GM23338 (cell line): ENCODE measurements around the gene HIP1. TPM values are rescaled to one million over a fixed set of nuclear protein-coding genes. Genes with fewer than 3 reads are reported as not detected.

Experiments
- ATAC-seq: fragments of 200-7000 bp; cut with Tn5 transposase; 3 replicates; pipeline ENCODE4 v1.9.1; 2020
- DNase-seq: peaks from one replicate; pipeline ENCODE4 v3.0.0-alpha.2; 2015; ENCODE audit warnings: low spot score
- H2AFZ ChIP-seq: fragments of 200-600 bp; sonication (generic); 2 replicates; pipeline ENCODE4 v1.8.0; 2016; ENCODE audit warnings: antibody characterized with exemption, mild to moderate bottlenecking, moderate library complexity
- H3F3A ChIP-seq: fragments of 200-600 bp; sonication (generic); replicated peaks from 2 replicates; pipeline ENCODE4 v1.8.0; 2017; ENCODE audit warnings: antibody characterized with exemption, mixed run types, low read depth
- H3K27ac ChIP-seq: fragments of 200-600 bp; sonication (generic); 2 replicates; pipeline ENCODE4 v1.6.1; 2016; ENCODE audit warnings: low read depth
- H3K27me3 ChIP-seq: fragments of 200-600 bp; sonication (generic); 2 replicates; pipeline ENCODE4 v1.8.0; 2016; ENCODE audit warnings: mild to moderate bottlenecking, mixed run types, moderate library complexity; ENCODE audit not compliant: insufficient read depth
- H3K36me3 ChIP-seq: fragments of 200-600 bp; sonication (generic); 2 replicates; pipeline ENCODE4 v1.8.0; 2016; ENCODE audit warnings: mild to moderate bottlenecking; ENCODE audit not compliant: insufficient read depth
- H3K4me1 ChIP-seq: fragments of 200-600 bp; sonication (generic); 2 replicates; pipeline ENCODE4 v1.8.0; 2016; ENCODE audit warnings: mild to moderate bottlenecking, moderate library complexity; ENCODE audit not compliant: insufficient read depth
- H3K4me2 ChIP-seq: fragments of 200-600 bp; sonication (generic); 2 replicates; pipeline ENCODE4 v1.7.1; 2017; ENCODE audit warnings: mixed run types
- H3K4me3 ChIP-seq: fragments of 200-600 bp; sonication (generic); 2 replicates; pipeline ENCODE4 v1.6.1; 2016; ENCODE audit warnings: mixed run types
- H3K79me2 ChIP-seq: fragments of 200-600 bp; sonication (generic); replicated peaks from 2 replicates; pipeline ENCODE4 v1.8.0; 2017; ENCODE audit warnings: mild to moderate bottlenecking; ENCODE audit not compliant: insufficient read depth
- H3K9me2 ChIP-seq: fragments of 200-600 bp; sonication (generic); 2 replicates; pipeline ENCODE4 v1.8.0; 2017; ENCODE audit not compliant: insufficient read depth
- H4K20me1 ChIP-seq: fragments of 200-600 bp; sonication (generic); replicated peaks from 2 replicates; pipeline ENCODE4 v1.8.0; 2017; ENCODE audit warnings: mild to moderate bottlenecking; ENCODE audit not compliant: insufficient read depth
- H3K27ac Mint-ChIP-seq: 2 replicates; pipeline ENCODE4 v1.8.0; 2020; ENCODE audit warnings: inconsistent platforms, mild to moderate bottlenecking, moderate library complexity, mixed read lengths
- H3K27me3 Mint-ChIP-seq: 3 replicates; pipeline ENCODE4 v1.8.0; 2022; ENCODE audit warnings: low read depth, mild to moderate bottlenecking, moderate library complexity, mixed read lengths, inconsistent platforms; ENCODE audit not compliant: insufficient read depth, poor library complexity
- H3K36me3 Mint-ChIP-seq: 3 replicates; pipeline ENCODE4 v1.8.0; 2021; ENCODE audit warnings: low read depth, mild to moderate bottlenecking, inconsistent platforms, moderate library complexity, mixed read lengths
- H3K4me1 Mint-ChIP-seq: 3 replicates; pipeline ENCODE4 v1.8.0; 2020; ENCODE audit warnings: mild to moderate bottlenecking, inconsistent platforms, mixed read lengths
- H3K4me3 Mint-ChIP-seq: 3 replicates; pipeline ENCODE4 v1.8.0; 2021; ENCODE audit warnings: moderate library complexity, mild to moderate bottlenecking, inconsistent platforms, mixed read lengths
- H3K9me3 Mint-ChIP-seq: 3 replicates; pipeline ENCODE4 v1.8.0; 2020; ENCODE audit warnings: moderate library complexity, mild to moderate bottlenecking, inconsistent platforms, mixed read lengths
- CTCF ChIP-seq, 2 experiments: fragments of 200-600 bp in 1 of 2; sonication (generic) in 1 of 2; conservative IDR thresholded peaks; 2 replicates each; pipeline versions ENCODE4 v1.5.1 to v1.6.1; 2016 to 2017; ENCODE audit warnings: antibody characterized with exemption in 2 of 2, low read depth in 2 of 2, mild to moderate bottlenecking in 2 of 2, moderate library complexity in 1 of 2
- EZH2 ChIP-seq: fragments of 200-600 bp; sonication (generic); IDR thresholded peaks from one replicate; pipeline ENCODE4 v1.8.0; 2017; ENCODE audit warnings: antibody characterized with exemption, mild to moderate bottlenecking, low read depth; ENCODE audit not compliant: unreplicated experiment
- EZH2phosphoT487 ChIP-seq: fragments of 200-600 bp; sonication (generic); IDR thresholded peaks from one replicate; pipeline ENCODE4 v1.8.1; 2018; ENCODE audit warnings: antibody characterized with exemption; ENCODE audit not compliant: unreplicated experiment
- NANOG ChIP-seq: IDR thresholded peaks from 2 replicates; pipeline ENCODE4 v1.6.1; 2016; ENCODE audit warnings: antibody characterized with exemption, borderline replicate concordance
- POLR2AphosphoS5 ChIP-seq: IDR thresholded peaks from 2 replicates; pipeline ENCODE4 v1.6.1; 2016; ENCODE audit warnings: antibody characterized with exemption, low read depth
- STAT1 ChIP-seq: IDR thresholded peaks from one replicate; pipeline ENCODE4 v1.6.1; 2016; ENCODE audit warnings: antibody characterized with exemption; ENCODE audit not compliant: unreplicated experiment
- ZNF462 ChIP-seq: fragments of 250-450 bp; sonication (Bioruptor Pico); IDR thresholded peaks from 2 replicates; pipeline ENCODE4 v1.5.0; 2020; ENCODE audit warnings: mild to moderate bottlenecking, moderate library complexity
- polyA plus RNA-seq: library from polyadenylated mRNA; unstranded; fragments of >200 nt; fragmentation: Nextera tagmentation; extraction: Ambion mirVana; gene quantifications from 2 replicates; pipeline ENCODE4 v1.2.1, GENCODE V29; 2016
- total RNA-seq: library from RNA; depleted of rRNA; stranded (reverse); fragments of >200 nt; shearing (Covaris generic); gene quantifications from 2 replicates; pipeline ENCODE4 v1.2.3, GENCODE V29; 2014

Gene HIP1
- total and polyA plus RNA-seq, 2 experiments from 2014 or later, result 24.9 to 80.8 TPM

GRCh38 chr7:75563171-75563570 lies 175.6 kb downstream of the HIP1 start (continued):
- no peak for TF ChIP-seq ZNF462 (CRISPR knock-in tag)
- TF ChIP-seq POLR2AphosphoS5, result no peak
- TF ChIP-seq CTCF (conservative IDR thresholded peaks at IDR 0.05; ENCODE audit: low read depth in 2 of 2), result no peak
- no peak for TF ChIP-seq EZH2phosphoT487
- no peak for TF ChIP-seq EZH2
- no peak for TF ChIP-seq STAT1

- H3K4me1 Mint-ChIP-seq, result no peaks in the 10 kb centered on the region
- peaks cover 60% of the 10 kb centered on the region for H3K36me3 ChIP-seq
- no peak for ATAC-seq
- no peak for TF ChIP-seq EZH2
- no peak for TF ChIP-seq EZH2phosphoT487
- no peak for TF ChIP-seq NANOG
- TF ChIP-seq ZNF462 (CRISPR knock-in tag), result no peak
These were observed 178.8 kb downstream of the HIP1 start for GRCh38 chr7:75559976-75560365.

More at GRCh38 chr7:75559976-75560365, 178.8 kb downstream of the HIP1 start:
- Mint-ChIP-seq H3K27me3 (peaks cover 2% of the 10 kb centered on the region), H3K4me3 (no peak overlapping the region), H3K27ac (no peak overlapping the region), H3K9me3 (no peaks in the 10 kb centered on the region; the same call in 2 of the 3 replicates), H3K36me3 (peaks cover 92% of the 10 kb centered on the region)
- H3K4me3 ChIP-seq, result no peak overlapping the region
- H3K9me2 ChIP-seq, result no peaks in the 10 kb centered on the region
- H3K27ac ChIP-seq, result no peak overlapping the region
- H3K79me2 ChIP-seq, result no peaks in the 10 kb centered on the region
- H2AFZ ChIP-seq, result no peak overlapping the region
- H3F3A ChIP-seq, result no peaks in the 10 kb centered on the region
- no peak overlapping the region for H3K4me2 ChIP-seq
- H4K20me1 ChIP-seq, result no peaks in the 10 kb centered on the region; the same call in 1 of the 2 replicates
- H3K4me1 ChIP-seq, result no peaks in the 10 kb centered on the region
- no peaks in the 10 kb centered on the region for H3K27me3 ChIP-seq
- DNase-seq, result no peak
